HG02678 (cell line): ENCODE results near the gene NAGPA.

ENCODE experiments used
- ATAC-seq: cut with Tn5 transposase; IDR thresholded peaks from one replicate; pipeline ENCODE4 v1.9.1; 2021; ENCODE audit warnings: mild to moderate bottlenecking, moderate library complexity; ENCODE audit not compliant: unreplicated experiment

Gene NAGPA

GRCh38 chr16:5006348-5007193 lies 27.2 kb downstream of the NAGPA start:
- no peak for ATAC-seq

- no peak for ATAC-seq
These were observed 27.8 kb downstream of the NAGPA start for GRCh38 chr16:5005916-5006315.

- ATAC-seq, result no peak
These were observed 29.4 kb downstream of the NAGPA start for GRCh38 chr16:5004311-5004710.

GRCh38 chr16:5003828-5004227 lies 29.9 kb downstream of the NAGPA start:
- ATAC-seq, result no peak

- no peak for ATAC-seq
These were observed 30.5 kb downstream of the NAGPA start for GRCh38 chr16:5003211-5003610.

GRCh38 chr16:5002699-5003143 lies 31.0 kb downstream of the NAGPA start:
- no peak for ATAC-seq

- no peak for ATAC-seq
These were observed 31.7 kb downstream of the NAGPA start for GRCh38 chr16:5001986-5002385.

- no peak for ATAC-seq
These were observed 32.2 kb downstream of the NAGPA start for GRCh38 chr16:5001571-5001970.

- no peak for ATAC-seq
These were observed 33.1 kb downstream of the NAGPA start for GRCh38 chr16:5000573-5001001.

- ATAC-seq, result no peak
These were observed 38.9 kb downstream of the NAGPA start for GRCh38 chr16:4994719-4995434.

GRCh38 chr16:4991754-4992153 lies 42.0 kb downstream of the NAGPA start:
- ATAC-seq, result no peak

GRCh38 chr16:4990415-4990814 lies 43.3 kb downstream of the NAGPA start:
- no peak for ATAC-seq

- ATAC-seq, result no peak
These were observed 44.2 kb downstream of the NAGPA start for GRCh38 chr16:4989391-4990006.

GRCh38 chr16:4988647-4989046 lies 45.1 kb downstream of the NAGPA start:
- ATAC-seq, result no peak

GRCh38 chr16:4987580-4988374 lies 46.0 kb downstream of the NAGPA start:
- ATAC-seq, result no peak

- ATAC-seq, result no peak
These were observed 46.5 kb downstream of the NAGPA start for GRCh38 chr16:4987250-4987579.

GRCh38 chr16:4984174-4984990 lies 49.4 kb downstream of the NAGPA start:
- no peak for ATAC-seq

GRCh38 chr16:4982056-4982867 lies 51.5 kb downstream of the NAGPA start:
- no peak for ATAC-seq

- ATAC-seq, result no peak
These were observed 52.3 kb downstream of the NAGPA start for GRCh38 chr16:4981473-4981872.
